ENCODE results near the gene AMZ1.

DNA sequence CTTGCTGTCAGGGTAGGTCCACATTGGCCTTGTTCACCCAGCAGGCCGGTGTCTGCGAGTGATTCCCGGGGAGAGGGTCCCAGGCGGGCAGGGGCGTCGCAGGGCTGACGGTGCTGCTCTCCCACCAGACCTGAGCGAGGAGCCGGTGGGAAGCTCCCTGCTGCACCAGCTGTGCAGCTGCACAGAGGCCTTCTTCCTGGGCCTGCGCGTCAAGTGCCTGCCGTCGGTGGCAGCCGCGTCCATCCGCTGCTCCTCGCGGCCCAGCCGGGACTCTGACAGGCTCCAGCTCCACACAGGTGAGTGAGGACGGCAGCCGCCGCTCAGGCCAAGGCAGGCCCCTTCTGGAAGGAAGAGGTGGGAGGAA is 14.6 kb downstream of the AMZ1 start:
- TF ChIP-seq, protein P1, sequence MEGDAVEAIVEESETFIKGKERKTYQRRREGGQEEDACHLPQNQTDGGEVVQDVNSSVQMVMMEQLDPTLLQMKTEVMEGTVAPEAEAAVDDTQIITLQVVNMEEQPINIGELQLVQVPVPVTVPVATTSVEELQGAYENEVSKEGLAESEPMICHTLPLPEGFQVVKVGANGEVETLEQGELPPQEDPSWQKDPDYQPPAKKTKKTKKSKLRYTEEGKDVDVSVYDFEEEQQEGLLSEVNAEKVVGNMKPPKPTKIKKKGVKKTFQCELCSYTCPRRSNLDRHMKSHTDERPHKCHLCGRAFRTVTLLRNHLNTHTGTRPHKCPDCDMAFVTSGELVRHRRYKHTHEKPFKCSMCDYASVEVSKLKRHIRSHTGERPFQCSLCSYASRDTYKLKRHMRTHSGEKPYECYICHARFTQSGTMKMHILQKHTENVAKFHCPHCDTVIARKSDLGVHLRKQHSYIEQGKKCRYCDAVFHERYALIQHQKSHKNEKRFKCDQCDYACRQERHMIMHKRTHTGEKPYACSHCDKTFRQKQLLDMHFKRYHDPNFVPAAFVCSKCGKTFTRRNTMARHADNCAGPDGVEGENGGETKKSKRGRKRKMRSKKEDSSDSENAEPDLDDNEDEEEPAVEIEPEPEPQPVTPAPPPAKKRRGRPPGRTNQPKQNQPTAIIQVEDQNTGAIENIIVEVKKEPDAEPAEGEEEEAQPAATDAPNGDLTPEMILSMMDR (IDR thresholded peaks at IDR 0.05), result no peak
- no peak for TF ChIP-seq POLR2A (IDR thresholded peaks at IDR 0.05)

All from body of pancreas (tissue), 4 donors.